AML-193 (cell line): ENCODE measurements around the gene SSH2.
A peak's percentile ranks its signal among the peaks of the same experiment; 100 is the strongest.
"Not testable (repeated sequence)": the region's sequence is repeated elsewhere in the genome, so short reads cannot be mapped to it uniquely, and the experiment has no call there.

ENCODE experiments used
- DNase-seq, 2 experiments: peaks; one replicate each; lab custom pipeline; 2025; lab: John Stamatoyannopoulos, UW

Gene SSH2

DNA sequence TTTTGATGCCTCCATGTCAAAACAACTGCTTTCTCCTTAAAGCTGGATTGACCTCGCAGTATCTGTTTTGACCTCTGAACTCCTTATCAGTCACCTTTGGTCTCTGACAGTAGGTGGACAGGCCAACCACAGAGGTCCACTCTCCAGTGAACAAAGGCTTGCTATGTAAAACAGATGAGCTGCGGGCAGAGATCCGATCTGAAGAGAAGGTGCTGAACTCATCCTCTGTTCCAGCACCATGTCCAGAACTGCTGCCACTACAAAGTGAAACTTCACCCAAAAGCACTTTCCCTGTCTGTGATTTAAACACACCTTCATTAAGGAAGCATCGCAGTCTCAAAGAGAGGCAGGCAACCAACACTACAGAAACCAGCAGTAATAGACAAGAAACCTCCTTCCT, 190.0 kb downstream of the SSH2 start:
- no peak for DNase-seq

DNA sequence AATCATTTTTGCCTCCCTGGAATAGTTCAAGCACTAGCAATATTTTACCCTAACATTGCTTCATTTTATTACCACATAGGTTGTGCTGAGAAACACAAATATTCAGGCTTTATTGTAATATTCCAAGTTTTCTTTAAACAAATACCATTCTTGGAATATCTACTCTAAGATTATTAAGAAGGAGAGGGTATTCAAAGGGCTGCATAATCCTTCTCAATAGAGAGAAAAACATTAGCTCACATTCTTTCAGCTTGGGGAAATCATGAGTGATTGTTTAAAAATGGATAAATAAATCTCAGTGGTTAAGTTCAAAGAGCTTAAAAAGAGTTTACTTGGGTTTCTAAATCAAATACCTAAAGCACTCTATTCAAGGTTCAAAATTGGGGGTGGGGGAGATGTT, 195.4 kb downstream of the SSH2 start:
- no peak for DNase-seq

DNA sequence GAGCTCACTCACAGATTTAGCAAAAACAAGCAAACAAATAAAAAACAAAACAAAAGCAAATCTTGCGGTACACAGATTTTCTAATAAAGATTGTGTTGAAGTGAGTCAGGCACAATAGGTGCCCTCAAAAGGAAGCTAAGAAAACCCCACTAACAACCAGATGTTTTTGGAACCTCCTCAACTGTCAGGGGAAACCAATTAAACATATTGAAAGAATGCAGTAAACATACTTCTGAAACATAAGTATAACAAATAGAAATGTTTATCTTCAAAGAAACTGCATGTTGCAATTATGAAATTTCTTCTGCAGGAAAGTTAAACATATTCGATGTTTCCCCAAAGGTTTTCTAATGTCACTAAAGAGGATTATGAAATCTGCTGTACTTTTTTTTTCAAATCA, 196.9 kb downstream of the SSH2 start:
- no peak for DNase-seq

DNA sequence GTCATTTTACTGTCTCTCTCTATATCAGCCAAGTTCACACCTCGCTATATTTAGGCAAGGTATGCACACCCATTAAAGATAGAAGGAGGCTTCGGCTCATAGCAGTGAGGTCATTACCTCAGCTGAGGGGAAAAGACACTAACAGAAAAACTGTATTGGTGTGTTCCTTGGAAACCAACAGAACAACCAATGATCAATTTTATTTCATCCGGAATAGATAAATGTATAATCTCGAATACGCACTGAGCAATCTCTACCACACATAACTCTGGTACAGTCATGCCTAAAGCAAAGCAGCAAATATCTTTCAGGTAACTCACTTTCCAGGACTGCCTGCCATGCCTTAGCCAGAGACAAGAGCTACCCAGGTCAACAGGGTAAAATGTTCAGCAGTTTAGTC, 197.4 kb downstream of the SSH2 start:
- DNase-seq = no peak

DNA sequence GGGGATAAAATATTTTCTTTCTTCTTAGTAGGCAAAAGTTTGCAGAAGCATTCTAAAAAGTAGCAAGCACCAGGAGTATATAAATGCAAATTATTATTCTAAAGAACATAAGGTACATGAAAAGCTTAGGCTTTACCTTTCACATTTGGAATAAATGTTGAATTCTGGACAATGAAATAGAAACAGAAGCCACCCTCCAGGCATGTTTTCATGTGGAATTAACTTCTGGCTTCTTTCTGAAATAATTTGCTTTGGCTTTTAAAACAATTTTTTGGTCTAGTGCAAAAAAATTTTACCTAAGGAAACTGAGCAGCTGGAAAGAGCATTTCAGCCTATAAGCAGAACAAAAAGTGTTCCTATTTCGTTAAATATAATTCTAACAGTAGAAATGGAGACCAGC, 197.8 kb downstream of the SSH2 start:
- no peak for DNase-seq

DNA sequence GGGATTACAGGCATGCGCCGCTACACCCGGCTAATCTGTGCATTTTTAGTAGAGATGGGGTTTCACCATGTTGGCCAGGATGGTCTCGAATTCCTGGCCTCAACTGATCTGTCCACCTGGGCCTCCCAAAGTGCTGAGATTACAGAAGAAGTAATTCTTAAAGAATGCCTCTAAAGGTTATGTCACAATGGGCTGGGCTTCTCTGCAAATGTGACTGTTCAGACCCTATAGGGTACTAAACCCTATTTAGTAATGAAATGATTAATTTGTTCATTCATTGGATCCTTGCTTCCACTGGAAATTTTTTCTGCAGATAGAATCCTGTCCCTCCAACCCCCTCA, 198.5 kb downstream of the SSH2 start:
- no peak for DNase-seq

DNA sequence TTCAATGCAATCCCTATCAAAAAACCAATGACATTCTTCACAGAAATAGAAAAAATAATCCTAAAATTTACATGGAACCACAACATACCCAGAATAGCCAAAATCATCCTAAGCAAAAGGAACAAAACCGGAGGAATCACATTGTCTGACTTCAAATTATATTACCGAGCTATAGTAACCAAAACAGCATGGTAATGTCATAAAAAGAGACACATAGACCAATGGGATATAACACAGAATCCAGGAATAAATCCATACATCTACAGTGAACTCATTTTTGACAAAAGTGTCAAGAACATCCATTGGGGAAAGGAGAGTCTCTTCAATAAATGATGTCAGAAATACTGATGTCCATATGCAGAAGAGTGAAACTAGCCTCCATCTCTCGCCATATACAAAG, 201.5 kb downstream of the SSH2 start:
- no peak for DNase-seq

DNA sequence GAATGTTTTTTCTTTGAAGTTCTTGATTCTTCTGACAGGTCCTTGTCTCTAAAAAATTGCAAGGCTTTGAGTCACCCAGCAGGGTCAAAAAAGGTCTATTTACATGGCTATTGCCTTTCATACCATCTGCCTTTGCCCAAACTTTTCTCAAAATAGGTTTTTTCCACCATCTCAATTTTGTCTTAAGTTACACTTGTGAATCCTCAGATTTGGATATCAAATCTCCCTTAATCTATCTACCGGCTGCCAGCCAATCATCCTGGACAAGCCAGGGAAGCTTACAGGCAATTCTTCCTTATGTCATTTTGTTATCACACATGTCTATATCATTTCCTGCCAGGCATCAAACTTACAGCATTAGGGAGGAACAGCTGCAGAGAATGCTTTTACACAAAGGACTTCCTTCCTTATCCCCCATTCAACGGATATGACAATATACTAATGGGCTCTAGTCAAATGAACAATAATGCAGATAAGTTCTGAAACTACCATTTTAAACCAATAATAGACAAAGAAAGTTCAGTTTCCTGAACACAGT, 203.2 kb downstream of the SSH2 start:
- peak; percentile 89 for DNase-seq

DNA sequence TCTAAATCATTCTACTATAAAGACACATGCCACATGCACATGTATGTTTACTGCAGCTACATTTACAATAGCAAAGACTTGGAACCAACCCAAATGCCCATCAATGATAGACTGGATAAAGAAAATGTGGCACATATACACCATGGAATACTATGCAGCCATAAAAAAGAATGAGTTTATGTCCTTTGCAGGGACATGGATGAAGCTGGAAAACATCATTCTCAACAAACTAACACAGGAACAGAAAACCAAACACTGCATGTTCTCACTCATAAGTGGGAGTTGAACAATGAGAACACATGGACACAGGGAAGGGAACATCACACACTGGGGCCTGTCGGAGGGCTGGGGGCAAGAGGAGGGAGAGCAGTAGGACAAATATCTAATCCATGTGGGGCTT, 204.6 kb downstream of the SSH2 start:
- DNase-seq = not testable (repeated sequence)

DNA sequence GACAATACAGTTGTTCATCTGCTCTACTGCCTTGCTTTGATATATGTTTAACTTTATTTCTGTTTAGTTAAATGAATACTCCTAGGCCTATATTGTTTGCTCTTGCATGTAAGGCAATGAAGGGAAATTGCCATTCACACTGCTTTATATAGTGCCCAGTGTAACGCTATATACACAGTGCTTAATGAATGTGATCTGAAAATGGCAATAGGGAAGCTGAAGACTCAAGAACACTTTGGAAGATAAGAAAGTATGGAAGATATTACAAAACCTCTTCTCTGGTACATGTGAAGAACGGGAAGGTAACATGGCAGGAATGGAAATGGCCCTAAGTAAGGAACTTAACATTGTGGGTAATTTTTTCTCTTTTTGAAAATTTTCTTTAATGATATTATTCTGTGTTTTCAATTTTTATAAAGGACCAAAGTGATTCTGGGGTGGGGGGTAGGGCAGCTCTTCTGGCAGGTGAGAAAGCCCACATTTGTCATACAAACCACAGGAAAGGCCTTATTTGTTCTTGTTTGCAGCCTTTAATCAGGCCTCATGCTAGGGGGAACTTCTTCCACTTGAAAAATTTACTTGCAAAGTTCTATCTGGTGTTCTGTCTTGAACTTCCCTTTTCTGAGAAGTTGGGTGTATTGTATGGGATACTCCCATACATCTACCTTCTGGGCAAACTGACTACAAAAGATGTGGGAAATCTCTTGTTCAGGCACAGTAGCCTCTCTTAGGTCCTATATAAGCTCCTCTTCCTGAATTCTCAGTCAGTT, 206.6 kb downstream of the SSH2 start:
- DNase-seq = peak; percentile 65 to 77

DNA sequence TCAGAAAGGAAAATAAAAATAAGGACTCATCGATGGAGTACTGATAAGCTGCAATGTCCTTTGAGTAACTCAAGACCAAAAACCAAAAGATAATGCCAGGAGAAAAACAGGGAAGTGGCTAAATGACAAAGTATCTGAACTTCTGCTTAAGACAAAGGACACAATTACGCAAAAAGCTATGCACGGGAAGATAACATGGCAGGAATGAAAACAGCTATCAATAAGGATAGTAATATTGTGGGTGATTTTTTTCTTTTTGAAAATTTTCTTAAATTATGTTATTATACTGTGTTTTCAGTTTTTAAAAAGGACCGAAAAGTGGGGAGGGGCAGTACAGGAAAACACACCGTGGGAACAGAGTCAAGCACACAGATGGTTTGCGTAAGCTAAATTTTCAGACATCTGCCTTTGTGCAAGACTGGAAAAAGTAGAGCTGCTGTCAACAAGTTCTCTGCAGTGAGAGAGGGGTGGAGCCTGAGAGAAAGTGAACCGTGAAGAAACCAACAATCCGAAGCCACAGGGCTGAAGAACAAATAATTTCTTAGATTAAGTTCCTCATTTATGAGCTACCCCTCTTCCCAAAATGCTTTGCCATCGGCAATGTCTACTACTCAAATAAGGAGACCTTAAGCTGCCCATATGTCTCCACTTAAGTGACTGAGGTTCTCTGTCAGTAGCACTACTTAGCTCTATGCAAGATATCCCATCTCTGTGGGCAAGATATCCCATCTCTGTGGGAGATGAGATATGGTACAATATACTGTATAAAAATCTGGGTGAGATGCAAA, 207.4 kb downstream of the SSH2 start:
- DNase-seq = peak; percentile 99

DNA sequence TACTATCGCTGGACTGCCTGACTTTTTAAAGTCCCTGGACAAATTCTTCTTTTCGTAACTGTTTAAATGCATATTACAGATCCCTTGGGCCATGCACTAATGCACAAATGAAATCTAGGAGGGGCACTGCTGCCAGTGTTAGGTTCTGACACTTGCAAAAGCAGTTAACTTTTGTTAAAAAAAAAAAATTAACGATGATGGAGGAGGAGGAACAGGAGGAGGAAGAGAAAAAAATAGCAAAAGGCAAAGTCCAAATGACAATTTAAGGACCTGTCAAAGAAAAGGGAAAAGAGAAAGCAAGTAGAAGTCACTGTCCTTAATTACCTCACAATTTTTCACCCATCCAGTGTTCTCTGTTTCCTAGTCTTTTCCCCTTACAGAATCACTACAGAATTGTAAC, 209.5 kb downstream of the SSH2 start:
- DNase-seq = no peak

DNA sequence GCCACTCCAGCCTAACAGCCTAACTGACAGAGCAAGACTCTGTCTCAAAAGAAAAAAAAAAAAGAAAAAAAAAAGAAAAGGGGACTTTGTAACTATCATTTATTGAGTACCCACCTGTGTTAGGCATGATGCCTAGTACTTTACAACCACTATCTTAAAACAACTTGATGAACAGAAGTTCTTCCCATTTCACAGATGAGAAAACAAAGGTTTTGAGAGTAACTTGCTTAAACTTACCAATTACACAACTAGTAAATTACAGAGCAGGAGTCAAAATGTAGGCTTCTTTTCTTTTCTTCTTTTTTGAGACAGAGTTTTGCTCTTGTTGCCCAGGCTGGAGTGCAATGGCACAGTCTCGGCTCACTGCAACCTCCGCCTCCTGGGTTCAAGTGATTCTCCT, 210.6 kb downstream of the SSH2 start:
- no peak for DNase-seq

DNA sequence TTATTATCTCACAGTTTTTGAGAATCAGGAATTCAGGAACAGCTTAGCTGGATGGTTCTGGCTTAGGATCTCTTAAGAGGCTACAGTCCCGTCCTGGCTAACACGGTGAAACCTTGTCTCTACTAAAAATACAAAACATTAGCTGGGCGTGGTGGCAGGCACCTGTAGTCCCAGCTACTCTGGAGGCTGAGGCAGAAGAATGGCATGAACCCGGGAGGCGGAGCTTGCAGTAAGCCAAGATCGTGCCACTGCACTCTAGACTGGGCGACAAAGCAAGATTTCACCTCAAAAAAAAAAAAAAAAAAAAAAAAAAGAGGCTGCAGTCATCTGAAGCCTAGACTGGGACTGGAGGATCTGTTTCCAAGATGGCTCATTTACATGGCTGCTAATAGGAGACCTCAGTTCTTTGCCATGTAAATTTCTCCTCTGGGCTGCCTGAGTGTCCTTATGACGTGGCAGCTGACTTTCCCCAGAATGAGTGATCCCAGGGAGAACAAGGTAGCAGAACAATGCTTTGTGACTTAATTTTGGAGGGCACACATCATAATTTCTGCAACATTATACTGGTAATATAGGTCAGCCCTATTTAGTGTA, 211.5 kb downstream of the SSH2 start:
- DNase-seq = no peak

DNA sequence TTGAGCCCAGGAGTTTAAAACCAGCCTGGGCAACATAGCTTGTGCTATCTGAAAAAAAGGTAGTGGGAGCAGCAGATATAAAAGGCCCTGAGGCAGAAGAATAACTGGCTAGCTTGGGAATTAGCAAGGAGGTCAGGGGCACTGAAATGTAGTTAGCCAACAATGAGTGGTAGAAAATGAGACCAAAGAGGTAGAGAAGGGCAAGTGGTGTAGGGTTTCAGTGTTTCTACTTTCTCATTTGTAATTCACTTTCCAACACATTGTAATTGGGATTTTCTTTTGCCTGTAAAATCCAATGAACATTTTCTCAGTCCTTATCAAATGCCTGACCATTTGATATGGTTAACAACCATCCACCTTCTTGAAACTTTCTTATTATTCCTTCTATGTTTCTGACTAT, 212.2 kb downstream of the SSH2 start:
- DNase-seq = no peak

DNA sequence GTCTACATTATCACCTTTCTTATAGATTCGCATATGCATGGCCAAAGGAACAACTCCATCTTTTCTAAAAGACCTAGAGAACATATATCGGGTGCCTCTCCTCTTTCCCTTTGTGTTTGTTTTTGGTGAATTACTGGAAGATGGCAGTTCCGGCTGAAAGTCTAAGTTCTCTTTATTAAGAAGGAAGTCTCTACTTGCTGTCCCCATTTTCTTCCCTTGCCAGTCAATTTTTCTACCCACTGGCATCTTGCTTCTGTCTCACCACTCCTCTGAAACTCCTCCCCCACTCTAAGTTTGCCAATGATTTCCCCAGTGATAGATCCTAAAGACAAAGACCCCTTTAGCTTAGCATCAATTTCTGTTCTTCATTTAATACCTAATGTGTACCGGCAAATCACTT, 213.5 kb downstream of the SSH2 start:
- no peak for DNase-seq

DNA sequence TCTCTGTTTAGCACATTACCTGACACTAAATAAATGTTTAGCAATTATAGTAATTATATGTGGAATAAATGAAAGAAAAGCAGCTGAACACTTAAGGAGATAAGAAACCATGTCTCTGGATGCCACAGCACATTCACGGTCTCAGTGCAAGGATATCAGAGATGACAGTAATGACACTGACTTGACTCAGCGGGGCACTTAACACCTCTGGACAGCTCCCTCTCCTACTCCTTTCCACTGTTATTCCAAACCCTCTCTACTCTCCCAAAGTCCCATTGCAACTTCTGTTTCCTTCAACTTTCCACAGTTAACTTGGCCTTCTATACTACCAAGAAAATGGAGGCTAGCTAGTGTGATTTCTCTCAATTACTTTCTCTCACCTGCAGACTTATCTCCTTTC, 214.3 kb downstream of the SSH2 start:
- DNase-seq = no peak

DNA sequence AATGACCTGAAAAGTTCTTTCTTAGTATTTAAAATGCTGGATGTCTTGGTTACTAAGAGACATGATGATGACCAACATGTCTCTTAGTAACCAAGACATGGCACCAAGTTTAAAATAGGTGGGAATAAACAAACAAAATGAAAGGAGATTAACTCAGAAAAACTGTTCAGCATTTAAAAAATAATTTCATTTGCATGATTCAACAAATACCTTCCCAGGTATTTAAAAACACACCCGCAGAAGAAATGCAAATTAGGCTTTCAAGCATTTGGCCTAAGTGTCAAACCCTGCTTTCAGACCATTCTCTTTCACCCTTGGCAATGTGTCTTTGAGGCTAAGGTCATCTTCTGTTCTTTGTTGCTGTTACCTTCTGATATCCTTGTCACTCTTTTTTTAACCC, 215.9 kb downstream of the SSH2 start:
- DNase-seq = no peak

DNA sequence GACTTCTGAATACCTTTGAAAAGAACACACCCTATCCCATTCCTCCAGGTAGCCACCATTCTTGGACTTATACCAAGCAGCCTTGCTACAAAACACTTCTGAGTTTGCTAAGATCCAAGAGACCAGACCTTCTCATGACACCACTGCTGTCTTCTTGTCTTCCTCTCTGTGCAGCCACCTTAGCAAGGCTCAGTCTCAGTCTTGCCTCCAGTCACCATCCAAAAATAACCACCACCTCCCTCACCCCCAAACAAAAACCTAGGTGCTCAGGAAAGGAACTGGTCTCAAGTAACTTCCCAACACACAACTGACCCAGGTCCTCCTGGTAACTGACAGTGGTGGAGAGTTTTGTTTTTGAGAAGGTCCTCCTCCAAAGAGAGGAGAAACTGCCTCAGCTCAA, 216.4 kb downstream of the SSH2 start:
- no peak for DNase-seq

DNA sequence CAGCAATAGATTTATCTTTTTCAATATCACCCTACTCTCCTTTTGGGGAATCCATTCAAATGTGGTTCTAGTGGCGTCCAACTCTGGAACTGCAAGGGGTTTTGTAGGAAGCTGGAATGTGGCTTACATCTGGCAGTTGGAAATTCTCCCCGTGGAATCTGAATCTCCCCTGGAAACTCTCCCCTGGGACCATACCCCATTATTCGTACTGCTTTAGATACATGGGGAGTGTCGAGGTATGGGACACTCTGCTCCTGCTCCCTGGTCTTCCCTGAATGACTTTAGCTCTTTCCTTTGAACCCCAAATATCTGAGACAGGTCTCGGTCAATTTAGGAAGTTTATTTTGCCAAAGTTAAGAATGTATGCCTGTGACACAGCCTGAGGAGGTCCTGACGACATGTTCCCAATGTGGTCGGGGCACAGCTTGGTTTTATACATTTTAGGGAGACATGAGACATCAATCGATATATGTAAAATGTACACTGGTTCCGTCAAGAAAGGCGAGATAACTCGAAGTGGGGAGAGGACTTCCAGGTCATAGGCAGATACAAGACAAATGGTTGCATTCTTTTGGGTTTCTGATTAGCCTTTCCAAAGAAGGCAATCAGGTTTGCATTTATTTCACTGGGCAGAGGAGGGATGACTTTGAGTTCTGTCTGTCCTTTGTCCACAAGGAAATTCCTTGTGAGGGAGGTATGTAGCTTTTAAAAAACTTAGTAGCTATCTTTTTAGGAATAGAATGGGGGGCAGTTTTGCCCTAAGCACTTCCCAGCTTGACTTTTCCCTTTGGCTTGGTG, 218.2 kb downstream of the SSH2 start:
- no peak for DNase-seq

DNA sequence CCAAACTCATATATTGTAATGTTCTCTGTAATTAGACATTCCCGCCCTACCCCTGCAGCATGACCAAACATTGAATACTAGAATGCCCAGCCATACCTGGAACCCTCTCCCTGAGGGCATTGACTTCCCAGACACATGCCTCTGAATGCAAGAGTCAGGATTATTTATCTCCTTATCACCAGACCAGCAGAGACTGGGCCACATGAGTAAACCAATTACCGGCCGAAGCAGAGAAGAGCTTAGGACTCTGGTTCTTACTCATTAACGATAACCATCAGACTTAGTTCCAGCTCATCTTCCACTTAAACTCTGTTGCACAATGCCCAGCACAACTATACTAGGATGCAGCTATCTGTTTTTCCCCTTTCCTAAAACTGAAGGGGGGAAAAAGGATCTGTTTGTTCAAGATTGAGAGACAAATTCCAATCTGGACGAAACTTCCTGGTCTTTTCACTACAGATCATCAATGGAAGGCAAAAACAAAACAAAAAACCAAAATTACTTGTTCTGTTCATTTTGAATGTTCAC, 219.1 kb downstream of the SSH2 start:
- DNase-seq = no peak

DNA sequence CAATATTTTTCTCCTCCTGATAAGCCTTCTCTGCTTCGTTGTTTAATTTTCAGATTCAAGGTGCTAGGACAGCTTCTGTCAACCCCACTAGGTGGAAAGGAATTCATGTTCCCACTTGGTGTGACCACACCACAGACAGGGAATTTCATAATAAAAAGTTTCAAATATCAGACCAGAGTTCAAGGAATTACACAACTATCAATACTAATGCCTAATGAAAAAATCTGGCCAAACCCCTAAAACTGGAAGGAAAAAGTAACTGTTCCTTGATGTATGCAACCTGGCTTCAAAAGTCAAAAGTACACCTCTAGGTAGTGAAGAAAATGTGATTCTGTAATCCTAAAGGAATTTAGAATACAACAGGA, 219.5 kb downstream of the SSH2 start:
- DNase-seq = no peak
